ENCODE data around the gene VAV2.

VAV2 gene

DNA sequence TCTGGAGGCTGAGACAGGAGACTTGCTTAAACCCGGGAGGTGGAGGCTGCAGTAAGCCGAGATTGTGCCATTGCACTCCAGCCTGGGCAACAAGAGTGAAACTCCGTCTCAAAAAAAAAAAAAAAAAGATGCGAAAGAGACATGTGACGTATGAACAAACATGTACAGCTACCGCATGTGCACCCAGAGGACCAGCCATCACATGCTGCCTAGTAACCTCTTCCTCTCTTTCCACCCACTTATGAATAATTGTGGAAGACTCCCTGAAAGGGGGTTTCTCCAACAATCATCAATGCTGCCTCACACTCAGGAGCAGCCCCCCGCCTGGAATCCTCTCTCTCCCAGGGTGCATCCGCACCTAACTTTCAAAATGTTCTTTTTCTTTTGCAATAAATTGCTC is 256.2 kb downstream of the VAV2 start:
- DNase-seq, result no peak

DNA sequence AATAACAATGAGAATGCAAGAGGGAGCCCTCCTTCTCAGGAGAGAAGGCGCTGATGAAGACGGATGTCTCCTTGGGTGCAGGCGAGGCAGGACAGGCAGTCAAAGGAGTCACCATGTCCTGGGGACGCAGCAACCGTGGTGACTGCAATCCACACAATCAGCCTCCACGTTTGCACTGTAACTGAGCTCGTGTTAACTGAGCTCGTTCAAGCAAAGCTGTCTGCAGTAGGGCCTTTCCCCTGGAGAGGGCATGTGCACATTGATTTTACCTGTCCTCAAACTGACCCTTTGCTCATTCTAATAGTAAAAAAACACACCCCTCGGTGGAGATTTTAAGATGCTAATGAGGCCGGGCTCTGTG is 256.7 kb downstream of the VAV2 start:
- no peak for DNase-seq

DNA sequence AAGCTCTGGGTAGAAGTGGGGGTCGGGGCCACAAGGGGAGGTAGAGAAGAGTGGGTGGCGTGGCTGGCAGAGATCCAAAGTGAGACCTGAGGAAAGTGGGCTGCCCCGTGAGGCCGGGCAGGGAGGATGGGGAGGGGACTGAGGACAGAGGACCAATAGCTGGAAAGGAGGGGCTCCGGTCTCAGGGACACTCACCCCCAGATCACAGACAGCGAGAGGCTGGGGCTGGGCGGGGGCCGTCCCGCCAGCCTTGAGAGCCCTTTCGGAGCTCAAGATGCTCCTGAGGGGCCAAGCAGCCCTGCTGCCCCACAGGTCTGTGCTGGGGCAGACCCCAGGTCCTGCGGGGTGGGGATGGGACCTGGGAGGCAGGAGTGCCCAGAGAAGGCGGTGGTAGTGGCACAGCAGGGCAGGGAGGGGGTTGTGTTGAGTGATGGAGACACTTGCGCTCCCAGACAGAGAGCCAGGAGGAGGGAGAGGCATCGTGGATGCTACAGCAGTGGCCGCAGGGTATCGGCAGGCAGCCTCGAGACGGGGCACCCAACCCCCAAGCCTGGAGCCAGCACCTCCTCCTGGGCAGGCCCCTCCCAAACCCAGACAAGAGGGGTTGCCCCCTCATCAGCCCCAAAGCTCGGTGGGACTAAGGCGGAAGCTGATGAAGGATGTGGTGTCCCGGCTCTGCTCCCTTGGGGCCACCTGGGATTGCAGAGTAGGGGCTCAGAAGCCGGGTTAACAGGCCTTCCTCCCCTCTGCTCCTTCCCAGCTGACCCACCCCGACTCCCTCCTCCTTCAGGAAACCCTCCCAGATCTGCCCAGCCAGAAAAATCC is 257.3 kb downstream of the VAV2 start:
- DNase-seq, result no peak

DNA sequence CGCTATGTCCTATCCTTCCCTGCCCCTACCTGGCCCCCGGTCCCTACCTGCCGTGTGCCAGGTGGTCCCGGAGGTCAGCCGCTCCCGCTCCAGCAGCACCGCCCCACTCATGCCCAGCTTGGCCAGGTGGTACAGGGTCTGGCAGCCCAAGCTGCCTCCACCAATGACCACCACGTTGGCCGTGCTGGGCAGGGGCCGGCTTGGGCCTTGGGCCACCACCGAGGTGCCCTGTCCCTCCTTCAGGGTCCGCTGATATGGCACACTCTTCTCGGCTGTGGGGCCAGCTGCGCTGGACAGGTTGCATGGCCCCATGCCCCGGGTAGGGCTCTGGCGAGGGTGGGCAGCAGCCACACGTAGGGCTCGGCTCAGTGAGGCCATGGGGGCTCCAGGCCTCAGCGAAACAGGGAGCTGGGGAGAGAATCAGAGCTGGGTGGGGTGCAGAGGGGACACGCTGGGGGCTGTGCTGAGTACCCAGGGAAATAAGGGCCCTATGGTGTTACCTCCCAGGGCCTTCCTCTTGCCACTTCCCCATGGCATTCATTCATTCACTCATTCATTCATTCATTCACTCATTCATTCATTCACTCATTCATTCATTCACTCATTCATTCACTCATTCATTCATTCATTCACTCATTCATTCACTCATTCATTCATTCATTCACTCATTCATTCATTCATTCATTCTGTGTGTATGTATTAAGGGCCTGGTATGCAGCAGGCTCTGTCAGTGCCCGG is 258.2 kb downstream of the VAV2 start:
- no peak for DNase-seq

DNA sequence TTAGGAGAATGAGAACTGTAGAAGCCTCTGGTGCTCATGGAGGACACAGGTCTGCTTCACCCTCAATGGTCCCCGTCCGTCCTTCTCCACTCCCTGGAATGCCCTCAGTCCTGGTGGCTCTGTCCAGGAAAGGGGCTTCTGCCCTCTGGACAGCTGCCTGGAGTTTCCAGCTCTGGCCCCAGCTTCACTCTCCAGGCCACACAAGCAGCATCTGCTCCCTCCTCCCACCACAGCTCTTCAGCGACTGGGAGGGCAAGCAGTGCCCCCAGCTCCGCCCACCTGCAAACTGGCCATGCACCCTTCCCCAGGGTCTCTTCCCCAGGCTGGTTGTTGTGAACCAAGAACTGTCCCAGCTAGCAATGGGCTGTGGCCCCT is 258.7 kb downstream of the VAV2 start:
- no peak for DNase-seq

DNA sequence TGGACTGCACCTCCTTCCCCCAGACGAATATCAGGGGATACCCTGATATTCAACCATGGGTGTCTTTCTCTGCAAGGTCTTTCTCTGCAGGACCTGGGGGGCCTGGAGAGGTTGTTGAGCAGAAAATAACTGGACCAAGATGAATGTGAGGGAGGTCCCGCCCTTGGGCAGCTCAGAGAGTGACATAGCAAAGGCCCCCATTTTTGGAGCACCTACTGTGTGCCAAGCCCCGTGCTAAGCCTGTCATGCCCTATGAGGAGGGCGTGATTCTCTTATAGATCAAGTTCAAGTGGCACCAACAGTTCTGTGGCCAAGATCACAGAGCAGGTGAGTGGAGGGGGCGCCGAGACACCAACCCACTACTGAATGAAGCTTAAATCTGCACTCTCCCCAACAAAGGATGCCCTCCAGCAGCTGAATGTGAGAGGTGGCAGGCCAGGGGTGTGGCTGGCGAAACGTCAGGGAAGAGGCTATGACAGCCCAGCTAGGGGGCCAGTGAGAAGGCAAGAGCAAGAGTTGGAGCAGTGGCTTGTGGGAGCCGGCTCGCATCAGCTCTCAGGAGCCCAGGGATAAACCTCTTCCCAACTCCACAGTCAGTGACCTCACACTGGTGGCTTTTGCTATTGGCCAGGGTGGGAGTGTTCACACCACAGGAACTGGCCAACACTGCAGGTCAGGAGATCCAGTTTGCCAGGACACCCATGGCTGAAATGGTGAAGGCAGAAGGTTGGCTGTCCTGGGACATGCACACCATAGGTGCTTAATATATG is 259.3 kb downstream of the VAV2 start:
- DNase-seq, result no peak

DNA sequence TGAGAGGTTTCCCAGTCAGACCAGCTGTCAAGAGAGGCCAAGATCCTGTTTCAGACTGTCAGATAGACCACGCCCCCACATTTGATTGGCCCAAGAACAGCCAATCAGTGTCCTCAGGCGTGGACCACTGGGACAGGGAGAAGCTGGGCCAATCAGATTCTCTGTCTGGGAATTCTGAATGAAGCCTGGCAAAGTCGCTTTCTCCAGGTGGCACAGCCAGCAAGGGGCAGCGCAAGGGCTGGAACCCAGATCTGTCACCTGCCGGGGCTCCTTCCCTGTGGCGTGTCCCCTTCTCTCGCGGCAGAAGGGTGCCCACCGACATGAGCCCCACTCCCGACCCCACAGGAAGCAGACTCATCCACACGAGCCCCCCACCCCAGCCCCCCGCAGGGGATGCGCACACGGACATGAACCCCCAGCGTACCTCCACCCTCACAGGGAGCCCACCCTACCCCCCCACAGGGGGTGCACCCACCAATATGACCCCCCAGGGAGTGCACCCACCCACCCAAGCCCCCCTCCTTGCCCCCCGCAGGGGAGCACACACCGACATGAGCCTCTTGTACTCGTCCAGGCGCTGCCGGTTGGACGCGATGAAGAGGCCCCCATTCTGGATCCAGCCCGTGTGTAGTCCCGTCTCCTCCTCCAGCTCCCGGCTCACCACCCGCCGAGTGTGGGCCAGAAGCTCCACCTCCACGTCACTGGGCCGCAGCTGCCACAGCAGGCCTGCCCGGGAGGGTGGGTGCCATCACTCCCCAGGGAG is 260.1 kb downstream of the VAV2 start:
- peak; percentile 40 for DNase-seq

DNA sequence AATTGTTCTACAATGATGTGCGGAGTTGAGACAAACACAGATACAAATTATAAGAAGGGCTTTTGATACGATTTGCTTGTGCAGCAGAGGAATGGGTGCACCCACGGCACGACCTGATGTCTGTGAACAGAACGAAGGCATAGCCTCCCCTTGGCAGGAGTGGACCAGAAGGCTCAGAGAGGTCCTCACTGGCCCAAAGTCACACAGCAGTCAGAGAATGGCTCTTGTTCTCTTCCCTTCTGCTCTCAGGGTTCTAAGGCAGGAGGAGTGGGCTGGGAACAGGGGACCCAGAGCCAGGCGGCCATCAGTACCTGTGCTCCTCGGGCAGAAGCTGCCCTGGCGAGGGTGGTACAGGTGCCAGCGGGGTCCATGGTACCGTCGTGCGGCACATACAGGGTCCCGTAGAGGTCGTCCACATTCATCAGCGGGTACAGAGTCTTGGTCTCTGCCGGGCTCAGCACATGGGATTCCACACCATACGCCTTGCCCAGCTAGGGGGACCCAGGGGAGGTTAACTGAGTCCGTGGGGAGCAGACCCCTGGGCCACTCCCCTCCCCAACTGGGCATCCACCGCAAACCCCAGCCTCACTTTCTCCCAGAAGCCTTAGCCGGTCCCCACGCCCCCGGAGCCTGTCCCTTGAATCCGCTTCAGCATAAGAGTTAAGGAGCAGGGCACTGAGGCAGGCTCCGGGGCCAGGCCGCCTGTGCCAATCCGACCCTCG is 261.0 kb downstream of the VAV2 start:
- no peak for DNase-seq

DNA sequence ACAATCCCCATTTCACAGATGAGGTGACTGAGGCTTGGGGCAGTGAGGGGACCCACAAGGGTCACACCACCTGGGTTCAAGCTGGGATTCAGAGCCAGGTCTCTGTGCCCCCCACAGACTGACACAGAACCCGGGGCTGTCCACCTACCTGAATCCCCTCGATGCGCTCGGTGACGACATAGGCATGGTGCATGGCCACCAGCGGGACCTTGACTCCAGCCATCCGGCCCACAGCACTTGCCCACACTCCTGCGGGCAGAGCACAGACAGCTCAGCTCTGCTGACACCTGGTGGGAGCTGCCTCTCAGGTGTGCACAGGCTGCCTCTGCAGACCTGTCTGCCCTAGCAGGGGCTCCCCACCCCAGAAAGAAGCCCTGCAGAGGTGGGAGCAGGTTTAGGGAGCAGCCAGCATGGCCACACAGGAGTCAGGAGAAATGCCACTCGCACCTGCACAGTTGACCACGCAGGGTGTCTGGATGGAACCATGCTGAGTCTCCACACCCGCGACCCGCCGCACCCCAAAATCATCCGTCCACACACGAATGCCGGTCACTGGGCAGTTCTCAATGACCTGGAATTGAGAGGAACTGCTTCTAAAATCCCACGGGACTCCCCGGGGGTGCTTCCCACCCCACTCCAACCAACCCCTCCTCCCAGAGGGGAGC is 262.4 kb downstream of the VAV2 start:
- DNase-seq, result no peak

DNA sequence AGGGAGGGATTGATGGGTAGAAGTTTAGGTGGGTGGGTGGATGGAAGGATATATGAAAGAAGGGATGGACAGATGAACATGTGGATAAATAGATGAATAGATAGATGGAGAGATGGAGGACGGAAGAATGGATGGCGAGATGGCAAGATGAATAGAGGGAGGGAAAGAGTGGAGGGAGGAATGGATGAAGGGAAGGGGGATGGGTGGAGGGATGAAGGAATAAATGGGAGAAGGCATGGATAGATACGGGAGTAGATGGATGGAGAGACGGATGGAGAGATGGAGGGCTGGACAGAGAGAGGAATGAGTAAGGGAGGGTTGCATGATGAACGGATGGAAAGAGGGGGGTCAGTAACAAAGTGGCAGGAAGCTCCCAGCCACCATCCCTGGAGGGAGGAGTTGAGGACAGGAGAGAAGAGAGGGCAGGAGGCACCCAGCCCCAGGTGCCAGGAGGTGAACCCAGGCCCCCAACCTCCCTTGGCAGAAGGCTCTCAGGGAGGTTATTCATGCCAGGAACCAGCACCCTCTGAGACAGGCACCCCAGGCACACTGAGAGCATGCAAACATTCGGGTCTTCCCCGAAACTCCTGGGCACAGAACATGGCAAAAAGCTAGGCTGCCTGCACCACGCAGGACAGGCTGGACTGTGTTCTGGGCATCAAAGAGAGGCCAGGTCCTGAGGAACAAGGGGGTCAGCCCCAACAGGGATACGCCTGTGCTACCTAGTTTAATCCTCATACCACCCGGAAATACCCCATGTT is 263.1 kb downstream of the VAV2 start:
- no peak for DNase-seq

DNA sequence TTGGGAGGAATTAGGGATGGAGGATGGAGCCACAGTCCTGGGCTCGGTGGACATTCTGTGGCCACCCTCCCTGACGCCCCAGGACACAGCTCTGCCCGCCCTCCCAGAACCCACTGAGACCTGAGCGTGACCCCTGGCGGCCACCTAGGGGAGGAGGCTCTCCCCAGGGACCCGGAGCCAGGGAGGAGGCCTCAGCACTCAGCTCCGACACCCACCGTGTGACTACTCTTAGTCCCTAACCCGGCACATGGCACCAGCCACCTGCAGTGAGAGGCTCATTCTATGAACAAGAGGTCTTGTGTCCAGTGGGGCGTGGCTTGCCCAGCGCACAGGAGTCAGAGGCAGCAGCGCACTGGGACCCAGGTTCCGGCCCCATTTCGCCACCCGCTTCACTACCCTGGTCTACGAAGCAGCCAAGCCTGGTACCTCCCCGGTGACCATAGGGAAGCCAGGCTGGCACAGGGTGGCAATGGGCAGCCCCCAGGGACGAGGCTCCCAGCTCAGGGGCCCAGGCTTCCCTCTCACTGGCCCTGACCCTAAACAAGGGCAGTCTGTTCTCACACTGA is 264.2 kb downstream of the VAV2 start:
- no peak for DNase-seq

DNA sequence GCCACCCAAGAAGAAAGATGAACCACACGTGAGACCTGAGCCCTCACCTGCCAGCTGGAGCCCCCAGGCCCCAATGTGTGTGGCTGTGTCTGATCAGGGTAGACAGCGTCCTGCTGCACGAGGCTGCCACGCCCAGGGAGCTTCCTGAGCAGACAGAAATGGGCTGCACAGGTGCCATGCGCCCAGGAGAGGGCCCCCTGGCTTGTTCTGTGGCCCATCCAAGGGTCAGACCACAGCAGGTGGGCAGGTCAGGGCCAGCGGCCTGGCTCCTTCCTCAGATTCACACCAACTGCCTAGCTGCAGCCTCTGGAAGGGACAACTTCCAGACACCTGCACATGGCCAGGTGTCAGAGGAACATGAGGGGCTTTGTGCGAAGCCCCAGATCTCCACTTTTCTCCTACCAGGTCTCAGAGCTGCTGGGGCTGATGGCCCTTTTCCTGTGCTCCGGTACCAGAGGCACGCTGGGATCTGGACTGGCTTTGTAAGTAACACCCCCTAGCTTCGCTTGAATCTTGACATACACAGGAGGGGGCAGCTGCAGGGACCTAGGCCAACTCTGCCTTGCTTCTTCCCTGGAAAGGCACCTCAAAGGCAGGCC is 264.7 kb downstream of the VAV2 start:
- DNase-seq, result no peak

DNA sequence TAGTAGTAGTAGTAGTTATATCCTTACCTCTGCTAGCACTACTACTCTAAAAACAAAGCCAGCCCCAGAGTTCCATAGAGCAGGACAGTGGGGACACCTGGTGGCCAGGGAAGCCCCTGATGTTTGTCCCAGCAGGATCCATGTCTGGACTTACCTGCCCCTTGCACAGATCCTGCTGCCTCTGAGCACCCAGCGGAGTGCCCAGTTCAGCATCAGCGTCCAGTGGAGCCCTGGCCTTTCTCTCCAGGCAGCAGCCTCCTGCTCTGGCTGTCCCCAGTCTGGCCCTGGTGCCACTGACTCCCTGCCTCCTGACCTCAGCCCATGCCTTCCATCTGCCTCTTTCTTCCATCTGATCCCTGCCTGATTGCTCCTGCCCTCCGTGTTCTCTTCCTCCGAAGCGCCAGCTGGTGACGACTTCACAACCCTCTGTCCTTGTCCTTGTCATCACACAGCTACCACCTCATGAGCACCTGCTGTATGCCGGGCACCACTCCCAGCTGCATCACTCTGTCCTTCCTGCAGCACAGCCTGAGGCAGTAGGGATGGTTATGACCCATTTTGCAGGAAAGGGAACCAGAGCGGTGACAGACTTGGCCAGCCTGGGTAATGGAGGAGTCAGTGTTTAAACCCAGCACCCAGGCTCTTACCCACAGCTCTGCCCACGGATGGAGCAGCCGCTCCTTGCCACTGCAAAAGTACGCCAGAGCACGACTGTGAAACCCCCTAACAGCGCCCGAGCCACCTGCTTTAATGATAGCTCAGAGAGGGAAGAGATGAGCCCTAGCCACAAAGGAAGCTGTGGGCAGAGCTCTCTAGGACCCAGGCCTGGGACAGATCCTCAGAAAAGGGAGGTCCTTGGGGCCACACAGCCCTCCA is 265.5 kb downstream of the VAV2 start:
- peak; percentile 55 for DNase-seq

DNA sequence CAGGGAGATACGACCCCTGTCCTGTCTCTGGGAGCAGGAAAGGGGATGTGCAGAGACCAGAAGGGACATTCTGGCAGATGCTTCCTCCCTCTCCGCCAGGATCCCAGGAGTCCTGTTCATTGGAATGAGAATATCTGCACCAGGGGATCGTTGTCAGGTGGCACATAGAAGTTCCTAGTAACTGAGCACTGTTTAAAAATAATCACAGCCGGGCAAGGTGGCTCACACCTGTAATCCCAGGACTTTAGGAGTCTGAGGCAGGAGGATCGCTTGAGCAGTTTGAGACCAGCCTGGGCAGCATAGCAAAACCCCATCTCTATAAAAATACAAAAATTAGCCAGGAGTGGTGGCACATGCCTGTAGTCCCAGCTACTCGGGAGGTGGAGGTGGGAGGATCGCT is 266.2 kb downstream of the VAV2 start:
- DNase-seq, result no peak

DNA sequence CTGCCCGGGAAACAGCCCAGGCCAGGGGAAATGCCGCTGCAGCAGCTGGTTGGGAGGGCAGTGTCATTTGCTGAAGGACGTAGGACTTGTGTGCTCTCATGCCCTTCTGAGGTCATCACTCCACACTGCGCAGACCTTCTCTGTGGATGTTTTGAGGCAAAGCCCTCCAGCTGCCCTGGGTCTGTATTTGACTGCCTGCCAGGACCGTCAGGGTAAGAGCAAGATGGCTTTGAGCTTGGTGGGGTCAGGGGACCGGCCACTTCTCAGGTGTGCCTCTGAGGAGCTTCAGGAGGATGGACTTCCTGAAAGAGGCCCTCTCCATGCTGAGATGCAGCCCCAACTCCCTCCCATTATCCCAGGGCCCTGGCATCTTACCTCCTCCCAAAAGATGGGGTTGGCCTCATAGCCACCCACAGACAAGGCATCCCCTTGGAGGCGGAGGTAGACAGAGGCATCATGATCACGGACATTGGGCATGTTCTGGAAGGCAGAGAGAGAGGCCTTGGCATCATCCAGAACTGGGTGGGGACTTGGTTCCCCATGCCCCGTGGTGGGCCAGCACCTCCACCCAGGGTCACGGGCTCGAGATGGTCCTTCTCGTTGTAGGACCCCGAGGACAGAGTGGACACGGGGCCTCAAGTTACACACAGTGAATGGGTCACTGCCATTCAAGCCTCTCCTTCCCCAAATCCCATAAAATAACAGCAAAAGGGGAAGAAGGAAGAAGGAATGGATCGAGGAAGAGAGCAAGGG is 273.4 kb downstream of the VAV2 start:
- no peak for DNase-seq

DNA sequence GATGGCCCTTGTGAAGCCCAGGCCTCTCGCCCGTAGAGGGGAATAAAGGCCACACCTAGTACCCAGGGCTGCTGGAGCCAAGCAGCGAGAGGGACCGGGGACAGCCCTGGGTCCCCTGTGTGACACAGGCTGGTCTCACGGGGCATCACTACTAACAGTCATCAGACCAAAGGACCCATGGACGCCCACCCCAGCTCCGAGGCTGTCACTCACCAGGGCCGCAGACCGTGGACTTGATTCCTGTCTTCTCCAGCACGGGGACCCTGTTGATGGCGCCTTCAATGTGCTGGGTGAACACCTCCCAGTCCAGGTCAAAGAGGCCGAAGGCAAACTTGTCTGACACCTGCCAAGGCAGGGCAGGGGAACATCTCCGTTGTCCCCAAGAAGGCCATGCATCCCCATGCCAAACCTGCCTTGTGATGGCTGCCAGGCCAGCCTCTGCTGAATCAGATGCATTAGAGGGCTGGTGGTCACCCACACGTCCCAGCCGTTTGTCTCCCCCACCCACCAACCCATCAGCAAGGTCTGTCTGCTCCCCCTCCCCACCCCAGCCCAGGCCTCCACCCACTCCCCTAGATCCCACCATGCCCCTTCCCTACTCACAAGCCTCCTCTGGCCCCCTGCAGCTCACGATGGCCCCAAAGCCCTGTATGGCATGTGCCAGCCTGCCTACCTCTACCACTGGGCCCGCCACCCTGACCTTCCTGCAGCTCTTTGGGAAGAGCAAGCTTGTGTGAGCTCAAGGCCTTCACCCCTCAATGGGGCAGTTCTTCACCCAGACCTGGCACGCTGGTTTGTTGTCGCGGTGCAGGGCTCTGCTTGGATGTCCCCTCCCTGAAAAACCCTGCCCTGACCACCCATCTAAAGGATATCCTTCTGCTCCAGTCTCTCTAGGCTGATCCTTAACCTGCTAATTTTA is 274.8 kb downstream of the VAV2 start:
- no peak for DNase-seq

DNA sequence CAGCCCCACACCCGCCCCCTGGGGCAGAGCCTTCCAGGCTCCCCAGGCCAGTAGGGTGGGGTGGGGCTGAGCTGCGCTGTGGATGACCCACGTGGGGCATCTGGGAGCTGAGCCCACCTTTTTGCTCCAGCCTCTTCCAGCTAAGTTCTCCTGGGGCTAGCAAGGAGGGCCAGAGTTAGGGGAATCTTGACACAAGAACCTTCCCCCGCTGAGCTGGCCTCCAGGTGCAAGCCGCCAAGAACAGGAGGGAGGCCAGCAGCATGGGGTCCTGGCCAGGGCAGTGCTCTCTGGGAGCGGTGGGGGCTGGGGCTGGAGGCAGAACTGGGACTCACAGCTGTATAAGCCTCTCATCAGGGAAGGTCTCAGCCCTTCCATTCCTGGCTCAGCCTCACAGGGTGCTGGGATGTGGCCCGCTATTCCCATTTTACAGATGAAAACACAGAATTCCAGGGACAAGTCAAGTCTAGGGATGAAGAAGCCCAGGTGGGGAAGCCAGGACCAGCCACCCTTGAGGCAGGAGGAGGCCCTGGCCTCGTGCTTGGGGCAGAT is 275.5 kb downstream of the VAV2 start:
- no peak for DNase-seq

Measured in EL (cell line).